ENCODE data around the gene CAPN11.

DNA sequence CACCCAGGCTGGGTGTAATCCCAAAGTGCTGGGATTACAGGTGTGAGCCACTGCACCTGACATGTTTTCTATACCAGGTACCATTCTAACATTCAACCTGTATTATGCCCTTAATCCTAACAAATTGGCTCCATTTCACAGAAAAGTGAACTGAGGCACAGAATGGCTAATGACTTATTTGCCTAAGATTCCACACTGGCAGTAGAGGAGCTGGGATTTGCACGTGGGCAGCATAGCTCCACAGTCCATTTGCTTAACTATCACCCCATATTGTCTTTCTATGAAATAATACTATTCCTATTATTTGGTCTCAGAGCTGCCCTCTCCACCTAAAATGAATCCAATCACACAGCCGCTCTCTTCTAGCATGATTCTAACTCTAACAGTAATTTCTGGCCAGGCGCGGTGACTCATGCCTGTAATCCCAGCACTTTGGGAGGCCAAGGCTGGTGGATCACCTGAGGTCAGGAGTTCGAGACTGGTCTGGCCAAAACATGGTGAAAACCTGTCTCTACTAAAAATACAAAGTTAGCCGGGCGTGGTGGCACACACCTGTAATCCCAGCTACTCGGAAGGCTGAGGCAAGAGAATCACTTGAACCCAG is 34.8 kb downstream of the CAPN11 start:
- TF ChIP-seq CTCF (conservative IDR thresholded peaks at IDR 0.05; ENCODE audit: low read depth, low read length) (no peak), EZH2 (IDR thresholded peaks at IDR 0.05; ENCODE audit: low read length, unreplicated experiment) (no peak), EZH2phosphoT487 (IDR thresholded peaks at IDR 0.05; ENCODE audit: borderline replicate concordance, low read length) (no peak)
